B cell (primary cell): ENCODE data around the gene RERE. TPM values are rescaled to one million over a fixed set of nuclear protein-coding genes. Genes with fewer than 3 reads are reported as not detected.

ENCODE experiments used
- ATAC-seq: fragments of 200-7000 bp; cut with Tn5 transposase; one replicate; pipeline ENCODE4 v1.10.0; 2021; ENCODE audit warnings: low read depth, mild to moderate bottlenecking, moderate number of reproducible peaks, moderate library complexity
- CTCF ChIA-PET: fragments of 350-600 bp; sonication (Branson Sonifier 250); formaldehyde crosslinking; loops from one replicate; lab custom pipeline; 2021; ENCODE audit warnings: antibody characterized with exemption, inconsistent platforms; lab: Charles Lee
- POLR2A ChIA-PET: fragments of 350-600 bp; sonication (Branson Sonifier 250); formaldehyde crosslinking; loops from one replicate; lab custom pipeline; 2021; ENCODE audit warnings: antibody characterized with exemption; lab: Charles Lee
- DNase-seq: peaks from one replicate; pipeline ENCODE4 v3.0.0; 2013
- H2AFZ ChIP-seq: 2 replicates; pipeline ENCODE4 v1.6.1; 2012; ENCODE audit warnings: mild to moderate bottlenecking, low read depth, low read length; ENCODE audit not compliant: insufficient read depth, poor library complexity, severe bottlenecking
- H3K27ac ChIP-seq, 2 donors: 1 replicate in 1 of 2; 2 replicates in 1 of 2; pipeline ENCODE4 v1.5.1; 2012 to 2013; ENCODE audit warnings: low read length in 2 of 2, mild to moderate bottlenecking in 2 of 2, moderate library complexity in 1 of 2
- H3K27me3 ChIP-seq, 4 experiments: fragments of 200-600 bp in 1 of 4; sonication (generic) in 1 of 4; replicated peaks in 1 of 4; 1 replicate in 2 of 4; 2 replicates in 2 of 4; pipeline versions ENCODE4 v1.6.1 to v1.7.0; 2013 to 2016; ENCODE audit warnings: low read length in 3 of 4, mild to moderate bottlenecking in 2 of 4, mixed read lengths in 1 of 4, moderate library complexity in 1 of 4; ENCODE audit not compliant: insufficient read depth in 4 of 4, control insufficient read depth in 3 of 4; ENCODE audit errors: control extremely low read depth in 1 of 4
- H3K36me3 ChIP-seq, 2 experiments: replicated peaks in 1 of 2; 1 replicate in 1 of 2; 2 replicates in 1 of 2; pipeline versions ENCODE4 v1.6.1 to v1.7.1; 2013; ENCODE audit warnings: low read length in 1 of 2; ENCODE audit not compliant: insufficient read depth in 2 of 2, control insufficient read depth in 1 of 2; ENCODE audit errors: control extremely low read depth in 1 of 2, extremely low read depth in 1 of 2
- H3K4me1 ChIP-seq, 2 donors: fragments of 200-600 bp in 1 of 2; sonication (generic) in 1 of 2; 1 replicate in 1 of 2; 2 replicates in 1 of 2; pipeline versions ENCODE4 v1.5.1 to v1.6.1; 2013 to 2017; ENCODE audit warnings: low read length in 2 of 2; ENCODE audit not compliant: control insufficient read depth in 2 of 2, insufficient read depth in 2 of 2
- H3K4me2 ChIP-seq: replicated peaks from 2 replicates; pipeline ENCODE3; 2012; ENCODE audit warnings: mild to moderate bottlenecking, low read depth, low read length; ENCODE audit not compliant: poor library complexity, severe bottlenecking
- H3K4me3 ChIP-seq, 5 experiments: fragments of 200-600 bp in 1 of 5; sonication (generic) in 1 of 5; 1 replicate in 3 of 5; 2 replicates in 2 of 5; pipeline versions ENCODE4 v1.5.1 to v1.7.0; 2011 to 2016; ENCODE audit warnings: low read length in 4 of 5, mild to moderate bottlenecking in 4 of 5, low read depth in 2 of 5, control low read depth in 1 of 5, moderate library complexity in 1 of 5; ENCODE audit not compliant: insufficient read depth in 1 of 5; ENCODE audit errors: control extremely low read depth in 1 of 5, extremely low read depth in 1 of 5
- H3K79me2 ChIP-seq: fragments of 200-600 bp; sonication (generic); one replicate; pipeline ENCODE4 v1.6.0; 2016; ENCODE audit warnings: low read length; ENCODE audit not compliant: control insufficient read depth, insufficient read depth
- H3K9ac ChIP-seq: fragments of 200-600 bp; sonication (generic); 2 replicates; pipeline ENCODE4 v1.6.1; 2017; ENCODE audit warnings: mild to moderate bottlenecking, low read length, moderate library complexity
- H3K9me3 ChIP-seq, 3 donors: one replicate each; pipeline versions ENCODE4 v1.6.1 to v1.7.1; 2013; ENCODE audit warnings: low read length in 2 of 3; ENCODE audit not compliant: control insufficient read depth in 2 of 3, insufficient read depth in 1 of 3; ENCODE audit errors: control extremely low read depth in 1 of 3
- H4K20me1 ChIP-seq: 2 replicates; pipeline ENCODE4 v1.6.0; 2012; ENCODE audit warnings: mild to moderate bottlenecking, low read length; ENCODE audit not compliant: insufficient read depth, control insufficient read depth, poor library complexity, severe bottlenecking
- H3K27ac Mint-ChIP-seq: one replicate; pipeline ENCODE4 v1.8.0; 2021; ENCODE audit warnings: mixed read lengths
- H3K27me3 Mint-ChIP-seq: one replicate; pipeline ENCODE4 v1.8.0; 2021; ENCODE audit warnings: mixed read lengths
- H3K4me1 Mint-ChIP-seq: one replicate; pipeline ENCODE4 v1.8.0; 2021; ENCODE audit warnings: mixed read lengths
- H3K4me3 Mint-ChIP-seq: one replicate; pipeline ENCODE4 v1.8.0; 2021; ENCODE audit warnings: mixed read lengths
- H3K9me3 Mint-ChIP-seq: one replicate; pipeline ENCODE4 v1.8.0; 2022; ENCODE audit warnings: mixed read lengths; ENCODE audit not compliant: insufficient read depth
- CTCF ChIP-seq: fragments of 200-600 bp; IDR thresholded peaks from one replicate; pipeline ENCODE4 v1.8.0; 2022; ENCODE audit warnings: antibody characterized with exemption, mild to moderate bottlenecking
- EZH2 ChIP-seq: IDR thresholded peaks from 2 replicates; pipeline ENCODE4 v1.6.1; 2012; ENCODE audit warnings: borderline replicate concordance, low read depth, mild to moderate bottlenecking, moderate library complexity, low read length; ENCODE audit not compliant: insufficient read depth, poor library complexity, severe bottlenecking
- WGBS: methylation state at CpG from one replicate; pipeline ENCODE4 v1.1.5; 2013; ENCODE audit warnings: missing lambda C conversion rate; ENCODE audit not compliant: insufficient coverage; 5-methylcytosine and 5-hydroxymethylcytosine counted together
- intact Hi-C: fragments of 100-400 bp; cut with micrococcal nuclease; formaldehyde crosslinking; loops from one replicate; pipeline ENCODE4 v1.10.0; 2022
- polyA plus RNA-seq: library from polyadenylated mRNA; depleted of rRNA; stranded (reverse); fragments of >200 nt; gene quantifications from 2 replicates; pipeline ENCODE4 v1.2.3, GENCODE V29; 2012
- total RNA-seq, 2 donors: library from RNA; stranded (reverse); fragments of 120-200 nt in 1 of 2; gene quantifications; 1 replicate in 1 of 2; 2 replicates in 1 of 2; pipeline versions ENCODE4 v1.2.3 to v1.2.4, GENCODE V29; 2013 to 2022

Gene RERE
- total and polyA plus RNA-seq, 2 donors (not counting 1 experiment from before 2014, with no cell fraction given): 27.3 to 132 TPM

- Histone ChIP-seq H3K9ac (peak overlapping the region; percentile 80), H3K4me1 (peaks cover 79 to 82% of the 10 kb centered on the region in 2 donors), H3K79me2 (peaks cover 57% of the 10 kb centered on the region), H3K4me3 (peak overlapping the region in 3 of 5 experiments; percentile 67 to 91 (median 74)), H2AFZ (no peak overlapping the region), H3K4me2 (peak overlapping the region; percentile 84), H3K27ac (peak overlapping the region; percentile 77 to 78), H4K20me1 (peaks cover 3% of the 10 kb centered on the region), H3K9me3 (no peaks in the 10 kb centered on the region), H3K27me3 (no peaks in the 10 kb centered on the region), H3K36me3 (peaks cover 0 to 14% of the 10 kb centered on the region in 2 experiments)
- 88% methylated on average over 9 of the region's 10 CpGs for WGBS
- CTCF ChIA-PET: interaction anchor here (0.7 to 1.5 kb wide), 5 partner anchors 16 to 434 kb away, joined by 3 to 5 read pairs (median 3); no protein-coding TSS in a partner anchor
- DNase-seq (no peak), ATAC-seq (no peak)
- Mint-ChIP-seq H3K27me3 (no peaks in the 10 kb centered on the region), H3K9me3 (no peaks in the 10 kb centered on the region), H3K27ac (peak overlapping the region; percentile 91), H3K4me3 (peak overlapping the region; percentile 90), H3K4me1 (peaks cover 56% of the 10 kb centered on the region)
- no peak for TF ChIP-seq CTCF
- TF ChIP-seq EZH2: no peak
- intact Hi-C loops: no loop called here
- POLR2A ChIA-PET: interaction anchor here (0.7 to 1.1 kb wide), 3 partner anchors 15 to 33 kb away, joined by 4 to 11 read pairs (median 6); no protein-coding TSS in a partner anchor
These were observed 392.2 kb downstream of the RERE start for GRCh38 chr1:8425150-8425780.
